ENCODE measurements around the gene PSEN1.

DNA sequence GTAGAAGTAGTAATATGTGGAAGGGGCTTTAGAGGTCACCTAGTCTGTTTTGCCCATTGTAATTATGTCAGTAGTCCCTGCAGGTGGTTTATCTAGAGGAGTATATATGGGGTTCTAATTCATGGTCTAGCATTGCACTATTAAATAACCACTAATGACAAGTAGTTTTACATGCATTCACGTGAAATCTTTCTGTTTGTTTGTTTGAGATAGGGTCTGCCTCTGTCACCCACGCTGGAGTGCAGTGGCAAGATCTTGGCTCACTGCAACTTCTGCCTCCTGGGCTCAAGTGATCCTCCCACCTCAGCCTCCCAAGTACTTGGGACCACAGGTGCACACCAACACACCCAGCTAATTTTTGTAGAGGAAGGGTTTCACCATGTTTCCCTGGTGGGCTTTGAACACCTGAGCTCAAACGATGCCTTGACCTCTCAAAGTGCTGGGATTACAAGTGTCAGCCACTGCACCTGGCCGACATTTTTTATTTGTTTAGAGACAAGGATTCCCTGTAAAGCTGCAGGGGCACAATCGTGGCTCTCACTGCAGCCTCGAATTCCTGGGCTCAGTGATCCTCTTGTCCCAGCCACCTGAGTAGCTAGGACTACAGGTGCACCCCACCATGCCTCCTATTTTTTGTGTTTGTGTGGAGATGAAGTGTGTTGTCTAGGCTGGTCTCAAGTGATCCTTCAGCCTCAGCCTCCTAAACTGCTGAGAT, 12.0 kb upstream of the PSEN1 start:
- TF ChIP-seq CTCF (IDR thresholded peaks at IDR 0.05) (no peak), POLR2A (IDR thresholded peaks at IDR 0.05) (no peak)
